Dedifferentiated amniotic fluid mesenchymal stem cell (primary cell): ENCODE results near the gene HECTD1.
A peak's percentile ranks its signal among the peaks of the same experiment; 100 is the strongest.
"Not testable (repeated sequence)": the region's sequence is repeated elsewhere in the genome, so short reads cannot be mapped to it uniquely, and the experiment has no call there.

ENCODE experiments used
- DNase-seq: peaks from one replicate; pipeline ENCODE4 v3.0.0-alpha.2; 2016; ENCODE audit errors: extremely low spot score

The HECTD1 gene

GRCh38 chr14:31207755-31208545 is at the start of gene HECTD1:
Gene HECTD1, minus strand, starts transcription at chr14:31207793. Its CDS starts 1,857 bp downstream, at chr14:31205936.
- DNase-seq: peak; percentile 44

GRCh38 chr14:31257244-31257553 is 49.6 kb upstream of the HECTD1 start:
- DNase-seq: no peak

- DNase-seq: no peak
Measured at GRCh38 chr14:31256534-31257243, 49.1 kb upstream of the HECTD1 start.

- not testable (repeated sequence) for DNase-seq
Measured at GRCh38 chr14:31255918-31256317, 48.3 kb upstream of the HECTD1 start.

GRCh38 chr14:31255286-31255685 is 47.7 kb upstream of the HECTD1 start:
- no peak for DNase-seq

- no peak for DNase-seq
Measured at GRCh38 chr14:31253746-31254471, 46.3 kb upstream of the HECTD1 start.

- no peak for DNase-seq
Measured at GRCh38 chr14:31252865-31253264, 45.3 kb upstream of the HECTD1 start.

- DNase-seq: no peak
Measured at GRCh38 chr14:31251028-31251958, 43.7 kb upstream of the HECTD1 start.

- DNase-seq: no peak
Measured at GRCh38 chr14:31244626-31245025, 37.0 kb upstream of the HECTD1 start.

- DNase-seq: no peak
Measured at GRCh38 chr14:31243860-31244259, 36.3 kb upstream of the HECTD1 start.

GRCh38 chr14:31242161-31242940 is 34.8 kb upstream of the HECTD1 start:
- not testable (repeated sequence) for DNase-seq

GRCh38 chr14:31241450-31242114 is 34.0 kb upstream of the HECTD1 start:
- no peak for DNase-seq

GRCh38 chr14:31239741-31240140 is 32.1 kb upstream of the HECTD1 start:
- no peak for DNase-seq

- no peak for DNase-seq
Measured at GRCh38 chr14:31235462-31235861, 27.9 kb upstream of the HECTD1 start.

GRCh38 chr14:31232081-31232480 is 24.5 kb upstream of the HECTD1 start:
- no peak for DNase-seq

- not testable (repeated sequence) for DNase-seq
Measured at GRCh38 chr14:31231272-31231671, 23.7 kb upstream of the HECTD1 start.

GRCh38 chr14:31230573-31230958 is 23.0 kb upstream of the HECTD1 start:
- DNase-seq: no peak

- DNase-seq: peak; percentile 95
Measured at GRCh38 chr14:31229638-31230572, 22.3 kb upstream of the HECTD1 start.

- DNase-seq: no peak
Measured at GRCh38 chr14:31229009-31229408, 21.4 kb upstream of the HECTD1 start.
